ENCODE results near the gene SCUBE2.

DNA sequence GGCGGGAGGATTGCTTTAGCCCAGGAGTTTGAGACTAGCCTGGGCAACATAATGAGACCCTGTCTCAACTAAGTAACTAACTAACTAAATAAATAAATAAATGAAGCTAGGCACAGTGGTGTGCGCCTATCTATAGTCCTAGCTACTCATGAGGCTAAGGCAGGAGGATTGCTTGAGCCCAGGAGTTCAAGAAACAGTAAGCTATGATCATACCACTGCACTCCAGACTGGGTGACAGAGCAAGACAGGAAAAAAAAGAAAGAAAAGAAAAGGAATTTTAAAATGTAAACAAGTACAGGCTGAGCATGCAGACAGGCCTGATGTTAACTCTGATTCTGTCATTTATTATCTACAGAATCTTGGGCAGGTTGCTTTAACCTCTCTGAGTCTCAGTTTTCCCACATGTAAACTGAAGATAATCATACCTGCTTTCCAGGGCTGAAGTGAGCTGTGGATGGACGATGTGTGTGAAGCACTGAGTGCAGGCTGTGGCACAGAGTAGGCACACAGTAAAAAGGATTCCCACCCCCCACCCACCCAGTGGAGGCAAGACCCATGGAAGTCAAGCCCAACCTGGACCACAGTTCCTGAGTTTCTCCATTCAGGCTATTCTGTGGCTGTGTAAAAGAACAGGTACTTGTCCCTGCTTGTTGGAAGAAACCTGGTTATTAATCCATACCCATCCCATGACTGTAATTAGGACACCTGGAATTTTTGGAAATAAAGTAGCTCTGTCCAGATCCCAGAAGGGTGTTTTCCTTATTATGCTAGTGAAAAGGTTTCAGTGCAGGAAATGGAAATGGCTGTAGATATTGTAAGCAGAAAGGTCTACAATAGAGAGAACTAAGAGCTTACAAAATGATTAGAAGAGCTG is 18.7 kb upstream of the SCUBE2 start:
- TF ChIP-seq, protein P1, sequence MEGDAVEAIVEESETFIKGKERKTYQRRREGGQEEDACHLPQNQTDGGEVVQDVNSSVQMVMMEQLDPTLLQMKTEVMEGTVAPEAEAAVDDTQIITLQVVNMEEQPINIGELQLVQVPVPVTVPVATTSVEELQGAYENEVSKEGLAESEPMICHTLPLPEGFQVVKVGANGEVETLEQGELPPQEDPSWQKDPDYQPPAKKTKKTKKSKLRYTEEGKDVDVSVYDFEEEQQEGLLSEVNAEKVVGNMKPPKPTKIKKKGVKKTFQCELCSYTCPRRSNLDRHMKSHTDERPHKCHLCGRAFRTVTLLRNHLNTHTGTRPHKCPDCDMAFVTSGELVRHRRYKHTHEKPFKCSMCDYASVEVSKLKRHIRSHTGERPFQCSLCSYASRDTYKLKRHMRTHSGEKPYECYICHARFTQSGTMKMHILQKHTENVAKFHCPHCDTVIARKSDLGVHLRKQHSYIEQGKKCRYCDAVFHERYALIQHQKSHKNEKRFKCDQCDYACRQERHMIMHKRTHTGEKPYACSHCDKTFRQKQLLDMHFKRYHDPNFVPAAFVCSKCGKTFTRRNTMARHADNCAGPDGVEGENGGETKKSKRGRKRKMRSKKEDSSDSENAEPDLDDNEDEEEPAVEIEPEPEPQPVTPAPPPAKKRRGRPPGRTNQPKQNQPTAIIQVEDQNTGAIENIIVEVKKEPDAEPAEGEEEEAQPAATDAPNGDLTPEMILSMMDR (conservative IDR thresholded peaks at IDR 0.05; ENCODE audit: low read depth, low read length): no peak
- TF ChIP-seq RCOR1 (IDR thresholded peaks at IDR 0.05; ENCODE audit: insufficient replicate concordance, low read length) (no peak), RFX5 (IDR thresholded peaks at IDR 0.05; ENCODE audit: low read depth, low read length) (no peak), MXI1 (IDR thresholded peaks at IDR 0.05; ENCODE audit: borderline replicate concordance, low read depth, low read length) (no peak), NFE2L2 (IDR thresholded peaks at IDR 0.05; ENCODE audit: low read depth, low read length) (no peak), POLR2A (IDR thresholded peaks at IDR 0.05; ENCODE audit: low read depth, low read length) (no peak), CEBPB (IDR thresholded peaks at IDR 0.05; ENCODE audit: low read depth, low read length) (no peak), MAZ (IDR thresholded peaks at IDR 0.05; ENCODE audit: borderline replicate concordance, low read depth, low read length) (no peak), MAFK (IDR thresholded peaks at IDR 0.05; ENCODE audit: low read depth, low read length) (no peak), FOS (IDR thresholded peaks at IDR 0.05; ENCODE audit: low read depth, low read length) (no peak), RAD21 (IDR thresholded peaks at IDR 0.05; ENCODE audit: low read length) (no peak), BHLHE40 (IDR thresholded peaks at IDR 0.05; ENCODE audit: low read depth, low read length) (no peak)
- TF ChIP-seq, protein P2, sequence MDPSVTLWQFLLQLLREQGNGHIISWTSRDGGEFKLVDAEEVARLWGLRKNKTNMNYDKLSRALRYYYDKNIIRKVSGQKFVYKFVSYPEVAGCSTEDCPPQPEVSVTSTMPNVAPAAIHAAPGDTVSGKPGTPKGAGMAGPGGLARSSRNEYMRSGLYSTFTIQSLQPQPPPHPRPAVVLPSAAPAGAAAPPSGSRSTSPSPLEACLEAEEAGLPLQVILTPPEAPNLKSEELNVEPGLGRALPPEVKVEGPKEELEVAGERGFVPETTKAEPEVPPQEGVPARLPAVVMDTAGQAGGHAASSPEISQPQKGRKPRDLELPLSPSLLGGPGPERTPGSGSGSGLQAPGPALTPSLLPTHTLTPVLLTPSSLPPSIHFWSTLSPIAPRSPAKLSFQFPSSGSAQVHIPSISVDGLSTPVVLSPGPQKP (IDR thresholded peaks at IDR 0.05; ENCODE audit: borderline replicate concordance, low read depth, low read length): no peak
- TF ChIP-seq, protein P3, sequence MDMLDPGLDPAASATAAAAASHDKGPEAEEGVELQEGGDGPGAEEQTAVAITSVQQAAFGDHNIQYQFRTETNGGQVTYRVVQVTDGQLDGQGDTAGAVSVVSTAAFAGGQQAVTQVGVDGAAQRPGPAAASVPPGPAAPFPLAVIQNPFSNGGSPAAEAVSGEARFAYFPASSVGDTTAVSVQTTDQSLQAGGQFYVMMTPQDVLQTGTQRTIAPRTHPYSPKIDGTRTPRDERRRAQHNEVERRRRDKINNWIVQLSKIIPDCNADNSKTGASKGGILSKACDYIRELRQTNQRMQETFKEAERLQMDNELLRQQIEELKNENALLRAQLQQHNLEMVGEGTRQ (IDR thresholded peaks at IDR 0.05; ENCODE audit: low read depth, low read length): no peak

Data from IMR-90 (cell line).